Measurements from ENCODE around the gene OSBPL2.

OSBPL2 gene

DNA sequence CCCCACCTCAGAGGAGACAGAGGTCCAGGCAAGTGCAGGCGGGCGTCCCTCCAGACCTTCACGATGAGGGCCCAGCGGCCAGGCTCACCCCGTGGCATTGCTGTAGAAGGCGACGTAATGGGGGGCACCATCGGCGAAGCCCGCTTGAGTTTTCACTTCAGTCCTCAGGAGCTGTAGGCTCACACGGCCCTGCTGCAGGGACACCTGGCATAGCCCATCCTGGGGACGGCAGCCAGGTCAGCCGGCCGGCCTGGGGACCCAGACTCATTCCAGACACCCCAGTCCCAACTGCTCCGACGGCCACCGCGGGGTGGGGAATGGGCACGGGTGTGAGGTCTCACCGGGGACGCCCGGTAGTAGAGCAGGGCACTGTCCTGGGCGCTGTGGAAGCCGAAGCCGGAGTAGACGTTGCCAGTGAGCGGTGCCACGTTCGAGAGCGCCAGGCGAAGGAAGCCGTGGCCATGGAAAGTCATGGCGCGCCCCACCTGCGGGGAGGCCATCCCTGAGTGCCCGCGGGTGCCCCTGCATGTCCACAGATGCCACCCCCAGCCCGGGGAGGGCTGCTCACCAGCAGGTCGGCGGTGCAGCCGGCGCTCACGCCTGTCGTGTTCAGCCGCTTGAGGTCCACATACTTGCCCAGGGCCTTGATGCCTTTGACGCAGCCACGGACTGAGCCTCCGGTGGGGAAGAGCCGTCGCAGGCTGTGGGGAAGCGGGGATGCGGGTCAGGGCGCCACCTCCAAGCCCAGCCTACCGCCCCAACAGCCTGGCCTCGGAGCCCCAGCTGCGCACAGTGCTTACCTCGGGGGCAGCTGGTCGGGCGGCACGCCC lies 73.7 kb downstream of the OSBPL2 start:
- DNase-seq (ENCODE audit: low read depth in 3 of 3), result no peak

DNA sequence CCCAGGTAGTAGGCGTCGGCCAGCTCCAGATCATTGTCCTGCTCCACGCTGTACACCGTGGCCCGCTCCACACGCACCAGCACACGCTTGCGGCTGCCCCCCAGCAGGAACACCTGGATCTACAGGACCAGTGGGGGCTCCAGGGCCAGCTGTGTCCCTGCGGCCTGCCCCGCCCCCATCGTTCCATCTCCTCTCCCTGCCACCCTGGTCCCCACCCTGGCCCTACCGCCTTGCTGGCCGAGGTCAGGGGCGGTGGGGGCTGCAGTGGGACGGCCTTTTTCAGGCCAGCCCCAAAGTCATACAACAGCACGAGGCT lies 74.3 kb downstream of the OSBPL2 start:
- DNase-seq (ENCODE audit: low read depth in 3 of 3), result no peak

DNA sequence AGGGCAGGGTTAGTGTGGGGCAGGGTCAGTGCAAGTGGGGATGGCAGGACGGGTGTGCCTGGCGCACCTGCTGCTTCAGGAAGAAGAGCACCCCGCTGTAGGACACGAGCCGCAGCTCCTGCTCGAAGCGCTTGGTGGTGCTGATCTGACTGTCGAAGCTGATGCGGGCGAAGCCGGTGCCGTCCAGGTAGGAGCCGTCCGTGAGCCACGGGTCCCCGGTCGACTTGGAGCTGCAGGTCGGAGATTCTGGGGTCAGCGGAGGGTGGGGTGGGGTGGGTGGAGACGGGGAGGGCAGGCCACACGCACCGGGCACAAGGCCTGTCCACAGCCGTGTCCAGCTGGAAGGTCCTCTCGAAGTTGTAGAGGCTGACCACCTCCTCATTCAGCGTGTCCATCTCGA lies 74.7 kb downstream of the OSBPL2 start:
- DNase-seq (ENCODE audit: low read depth in 3 of 3), result no peak

DNA sequence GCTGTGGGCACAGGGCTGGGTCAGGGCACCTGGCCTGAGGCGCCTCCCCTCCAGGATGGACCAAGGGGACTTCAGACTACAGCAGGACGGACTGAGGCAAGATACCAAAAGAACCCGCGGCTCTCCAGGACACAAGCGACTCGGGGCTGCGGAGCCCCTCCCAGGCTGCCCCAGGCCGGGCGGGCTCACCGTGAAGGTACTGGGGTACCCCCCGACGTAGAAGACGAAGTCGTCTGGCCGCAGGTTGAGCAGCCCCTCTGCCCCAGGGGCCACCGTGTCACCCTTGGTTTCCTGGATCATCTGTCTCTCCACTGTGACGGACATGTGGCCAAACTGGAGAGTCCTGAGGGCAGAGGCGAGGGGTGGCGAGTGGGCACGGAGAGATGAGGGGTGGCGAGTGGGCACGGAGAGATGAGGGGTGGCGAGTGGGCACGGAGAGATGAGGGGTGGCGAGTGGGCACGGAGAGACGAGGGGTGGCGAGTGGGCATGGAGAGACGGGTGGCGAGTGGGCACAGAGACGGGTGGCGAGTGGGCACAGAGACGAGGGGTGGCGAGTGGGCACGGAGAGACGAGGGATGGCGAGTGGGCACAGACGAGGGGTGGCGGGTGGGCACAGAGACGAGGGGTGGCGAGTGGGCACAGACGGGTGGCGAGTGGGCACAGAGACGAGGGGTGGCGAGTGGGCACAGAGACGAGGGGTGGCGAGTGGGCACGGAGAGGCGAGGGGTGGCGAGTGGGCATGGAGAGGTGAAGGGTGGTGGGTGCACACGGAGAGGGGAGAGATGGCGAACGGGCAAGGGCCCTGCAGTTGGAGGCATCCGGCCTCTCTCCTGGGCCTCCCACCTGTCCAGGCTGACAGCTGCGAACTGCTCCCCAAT lies 75.4 kb downstream of the OSBPL2 start:
- no peak for DNase-seq (ENCODE audit: low read depth in 3 of 3)

- no peak for DNase-seq (ENCODE audit: low read depth in 3 of 3)
Observed at GRCh38 chr20:62314339-62314638, 76.0 kb downstream of the OSBPL2 start.

DNA sequence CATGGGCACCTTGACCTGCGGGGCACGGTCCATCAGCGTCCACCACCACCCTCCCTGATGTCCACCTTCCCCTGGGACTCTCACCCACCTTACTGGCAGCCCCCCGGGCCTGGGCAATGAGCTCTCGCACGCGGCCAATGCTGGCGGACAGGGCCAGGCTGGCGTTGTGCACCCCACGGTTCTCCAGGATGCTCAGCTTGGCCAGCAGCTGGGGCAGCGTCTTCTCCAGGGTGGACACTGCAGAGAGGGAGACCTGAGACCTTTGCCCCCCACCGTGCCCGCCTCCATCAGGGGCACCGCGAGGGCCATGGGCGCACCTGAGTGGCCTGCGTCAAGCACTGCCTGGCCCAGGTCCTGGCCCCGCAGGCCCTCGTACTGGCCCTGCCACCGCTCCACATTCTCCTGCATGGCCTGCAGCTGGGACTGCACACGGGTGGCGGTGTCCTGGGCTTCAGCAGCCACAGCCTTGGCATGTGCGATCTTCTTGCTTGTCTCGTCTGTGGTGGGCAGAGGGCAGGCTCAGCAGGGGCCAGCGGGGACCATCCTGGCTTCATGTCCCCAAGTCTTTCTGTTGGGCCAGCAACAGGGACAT lies 76.5 kb downstream of the OSBPL2 start:
- DNase-seq (ENCODE audit: low read depth in 3 of 3), result no peak

- DNase-seq (ENCODE audit: low read depth in 3 of 3), result no peak
Observed at GRCh38 chr20:62315773-62316172, 77.5 kb downstream of the OSBPL2 start.

DNA sequence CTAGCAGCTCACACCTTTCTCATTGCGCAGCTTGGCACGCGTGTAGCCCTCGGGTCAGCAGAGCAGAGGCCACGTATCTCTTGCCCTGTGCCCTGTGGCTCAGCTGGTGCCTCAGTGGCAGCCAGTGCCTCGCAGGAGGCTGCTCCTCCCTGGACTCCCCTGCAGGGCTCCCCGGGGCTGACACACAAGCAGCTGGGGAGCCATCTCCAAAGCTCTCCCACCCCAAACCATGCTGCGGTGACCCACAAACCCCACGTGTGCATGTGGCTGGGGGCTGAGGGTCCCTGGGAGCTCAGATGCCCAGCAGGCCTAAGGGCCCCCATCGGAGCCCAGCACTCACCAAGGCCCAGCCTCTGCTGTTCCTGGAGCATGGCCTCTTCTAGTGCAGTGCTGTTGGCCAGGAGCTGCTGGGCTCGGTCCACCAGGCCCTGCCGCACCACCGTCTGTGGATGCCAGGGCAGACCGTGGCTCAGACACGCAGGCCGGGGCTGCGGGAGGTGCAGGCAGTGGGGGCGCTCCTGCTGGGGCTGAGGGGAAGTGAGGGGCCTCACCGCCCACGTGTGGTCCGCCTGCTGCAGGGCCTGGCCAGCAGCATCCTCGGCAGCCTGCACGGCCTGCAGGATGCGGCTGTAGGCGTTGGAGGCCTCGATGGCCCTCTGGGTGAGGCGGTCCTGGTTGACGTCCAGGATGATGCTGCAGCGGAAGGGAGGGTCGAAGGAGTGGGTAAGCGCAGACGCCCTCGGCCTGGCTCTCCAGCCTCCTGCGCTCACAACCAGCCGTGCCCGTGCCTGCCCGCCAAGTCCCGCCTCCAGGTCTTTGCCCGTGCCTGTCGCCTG lies 78.2 kb downstream of the OSBPL2 start:
- no peak for DNase-seq (ENCODE audit: low read depth in 3 of 3)

- DNase-seq (ENCODE audit: low read depth in 3 of 3), result no peak
Observed at GRCh38 chr20:62317167-62317655, 78.9 kb downstream of the OSBPL2 start.

- no peak for DNase-seq (ENCODE audit: low read depth in 3 of 3)
Observed at GRCh38 chr20:62318400-62319345, 80.4 kb downstream of the OSBPL2 start.

- DNase-seq (ENCODE audit: low read depth in 3 of 3), result no peak
Observed at GRCh38 chr20:62319346-62319909, 81.1 kb downstream of the OSBPL2 start.

GRCh38 chr20:62320581-62321354 lies 82.4 kb downstream of the OSBPL2 start:
- no peak for DNase-seq (ENCODE audit: low read depth in 3 of 3)

GRCh38 chr20:62321521-62321948 lies 83.2 kb downstream of the OSBPL2 start:
- DNase-seq (ENCODE audit: low read depth in 3 of 3), result no peak

GRCh38 chr20:62321975-62322374 lies 83.7 kb downstream of the OSBPL2 start:
- no peak for DNase-seq (ENCODE audit: low read depth in 3 of 3)

- no peak for DNase-seq (ENCODE audit: low read depth in 3 of 3)
Observed at GRCh38 chr20:62322492-62323041, 84.2 kb downstream of the OSBPL2 start.

DNA sequence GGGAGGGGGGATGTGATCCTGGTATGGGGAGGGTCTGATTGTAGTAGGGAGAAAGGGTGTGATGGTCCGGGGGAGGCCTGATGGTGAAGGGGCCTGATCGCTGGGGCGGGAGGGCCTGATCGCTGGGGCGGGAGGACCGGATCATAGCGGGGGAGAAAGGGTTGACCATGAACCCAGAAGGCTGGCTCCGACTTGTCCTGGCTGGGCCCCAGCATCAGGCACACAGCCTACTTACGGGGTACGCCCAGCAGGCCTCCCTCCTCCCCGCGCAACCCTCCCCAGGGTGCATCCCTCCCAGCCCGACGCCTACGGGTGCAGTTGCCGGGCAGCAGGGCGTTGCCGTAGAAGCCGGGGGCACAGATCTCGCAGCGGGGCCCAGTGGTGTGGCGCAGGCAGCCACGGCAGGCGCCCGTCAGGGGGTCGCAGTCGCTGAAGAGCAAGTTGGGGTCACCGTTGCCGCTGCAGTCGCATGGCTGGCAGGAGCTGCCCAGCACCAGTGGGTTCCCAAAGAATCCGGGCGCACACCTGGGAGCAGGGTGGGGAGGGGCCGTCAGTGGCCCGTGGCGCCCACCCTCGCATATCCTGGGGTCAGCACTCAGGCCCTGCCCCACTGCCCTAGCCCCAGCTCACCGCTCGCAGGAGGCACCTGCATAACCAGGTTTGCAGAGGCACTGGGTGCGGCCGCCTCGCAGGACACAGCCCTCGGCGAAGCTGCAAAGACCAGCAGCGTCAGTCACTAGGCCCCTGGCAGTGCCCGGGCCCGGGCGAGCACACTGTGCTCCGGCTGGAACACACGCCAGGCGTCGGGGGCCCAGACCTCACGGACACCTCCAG lies 85.0 kb downstream of the OSBPL2 start:
- no peak for DNase-seq (ENCODE audit: low read depth in 3 of 3)

DNA sequence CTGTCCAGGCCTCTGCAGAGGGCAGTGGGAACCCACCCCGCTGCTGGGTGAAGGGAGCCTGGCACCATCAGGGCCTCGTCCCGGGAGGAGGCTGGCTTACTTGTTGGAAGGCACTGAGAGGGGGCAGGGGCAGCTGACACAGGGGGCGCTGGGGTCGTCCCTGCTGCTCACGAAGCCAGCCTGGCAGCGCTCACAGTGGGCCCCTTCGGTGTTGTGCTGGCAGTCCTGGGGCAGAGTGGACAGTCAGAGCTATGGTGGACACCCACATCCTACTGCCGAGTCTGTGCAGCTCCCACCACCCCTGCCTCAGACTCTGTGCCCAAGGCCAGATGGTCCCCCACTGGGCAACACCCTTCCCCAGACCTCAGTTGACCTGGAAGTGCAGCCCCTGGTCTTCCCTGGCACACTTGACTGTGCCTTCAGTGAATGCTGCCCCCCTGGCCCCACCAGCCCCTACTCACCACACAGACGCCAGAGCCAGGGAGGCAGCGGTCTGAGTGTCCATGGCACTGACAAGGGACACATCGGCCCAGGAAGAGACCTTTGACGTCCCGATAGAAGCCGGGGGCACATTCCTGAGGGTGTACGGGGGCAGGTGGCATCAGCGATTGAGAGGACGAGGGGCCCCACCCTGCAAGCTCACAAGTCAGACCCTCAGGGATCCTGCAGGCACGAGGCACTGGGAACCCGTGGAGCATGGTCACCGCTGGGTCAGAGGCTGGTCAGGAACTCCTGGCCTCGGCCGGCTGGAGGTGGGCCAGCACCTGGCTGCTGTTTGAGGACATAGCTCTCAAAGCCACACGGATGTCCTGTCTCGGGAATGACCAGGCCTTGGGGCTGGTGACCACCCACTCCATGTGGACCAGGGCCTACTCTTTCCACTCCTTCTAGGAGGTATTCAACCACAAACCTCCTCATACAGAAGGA lies 85.9 kb downstream of the OSBPL2 start:
- no peak for DNase-seq (ENCODE audit: low read depth in 3 of 3)

Measured in stimulated activated CD4-positive, alpha-beta T cell treated with anti-CD3 and anti-CD28 coated beads, TNF-alpha, amount 100 ng/mL, for 4 hours (primary cell).